Midbrain (tissue), 1 donor: ENCODE measurements around the gene TACC3.
A peak's percentile ranks its signal among the peaks of the same experiment; 100 is the strongest.

Source experiments
- DNase-seq: peaks from one replicate; lab custom pipeline; 2025; lab: John Stamatoyannopoulos, UW

The TACC3 gene

DNA sequence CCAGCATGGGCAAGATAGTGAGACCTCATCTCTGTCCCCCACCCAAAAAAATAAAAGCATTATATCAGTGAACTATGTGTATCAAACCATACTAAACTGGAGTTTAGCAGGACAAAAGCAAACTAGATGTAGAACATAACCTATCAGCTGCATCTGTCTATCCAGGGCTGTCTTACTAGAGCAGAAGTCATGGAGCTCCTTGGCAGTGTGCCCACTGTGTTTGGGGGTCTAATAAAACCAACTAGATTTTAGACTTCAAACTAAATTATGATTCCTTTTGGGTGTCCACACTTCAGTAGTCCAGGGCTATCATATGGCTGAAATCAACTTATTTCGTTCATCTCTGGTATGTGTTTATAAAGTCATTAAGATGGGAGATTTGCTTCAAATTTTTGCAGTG lies 17.5 kb upstream of the TACC3 start:
- no peak for DNase-seq

DNA sequence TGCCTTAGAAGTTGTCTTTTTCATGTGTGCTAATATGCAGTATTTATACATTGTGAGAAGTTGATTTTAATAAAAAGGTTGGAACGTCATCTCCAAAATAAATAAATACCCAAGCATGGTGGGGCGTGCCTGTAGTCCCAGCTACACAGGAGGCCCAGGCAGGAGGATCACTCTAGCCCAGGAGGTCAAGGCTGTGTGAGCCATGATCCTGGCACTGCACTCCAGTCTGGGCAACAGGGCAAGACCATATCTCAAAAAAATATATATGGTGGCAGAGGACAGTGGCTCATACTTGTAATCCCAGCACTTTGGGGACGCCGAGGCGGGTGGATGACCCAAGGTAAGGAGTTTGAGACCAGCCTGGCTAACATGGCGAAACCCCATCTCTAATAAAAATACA lies 15.6 kb upstream of the TACC3 start:
- no peak for DNase-seq

DNA sequence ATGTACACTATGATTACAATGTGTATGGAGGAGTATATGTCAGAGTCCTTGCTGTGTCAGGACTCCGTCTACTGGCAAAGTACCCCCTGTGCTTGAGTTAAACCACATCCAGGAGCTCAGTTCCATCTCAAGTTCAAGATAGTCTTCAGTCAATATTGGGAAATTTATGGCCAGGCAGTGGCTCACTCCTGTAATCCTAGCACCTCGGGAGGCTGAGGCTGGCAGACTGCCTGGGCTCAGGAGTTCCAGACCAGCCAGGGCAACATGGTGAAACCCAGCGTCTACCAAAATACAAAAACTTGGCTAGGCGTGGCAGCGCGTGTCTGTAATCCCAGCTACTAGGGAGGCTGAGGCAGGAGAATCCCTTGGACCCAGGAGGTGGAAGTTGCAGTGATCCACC lies 15.0 kb upstream of the TACC3 start:
- DNase-seq: no peak

DNA sequence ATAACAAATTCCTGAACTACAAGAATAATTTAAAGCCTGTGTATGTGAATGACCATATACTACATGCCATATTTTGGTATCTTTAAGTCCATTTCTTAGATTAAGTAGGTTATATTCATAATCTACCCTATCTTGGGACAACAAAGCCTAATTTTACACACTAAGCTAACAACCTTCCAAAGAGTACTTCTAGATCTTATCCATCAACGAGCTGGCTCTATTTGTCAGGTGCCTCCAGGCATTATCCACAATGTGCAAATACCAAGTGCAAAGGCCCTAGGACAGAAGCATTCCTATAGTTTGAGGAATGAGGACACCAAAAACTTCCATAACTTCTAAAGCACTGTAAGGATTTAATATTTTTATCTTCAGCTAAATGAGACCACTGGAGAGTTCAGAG lies 12.7 kb upstream of the TACC3 start:
- no peak for DNase-seq

DNA sequence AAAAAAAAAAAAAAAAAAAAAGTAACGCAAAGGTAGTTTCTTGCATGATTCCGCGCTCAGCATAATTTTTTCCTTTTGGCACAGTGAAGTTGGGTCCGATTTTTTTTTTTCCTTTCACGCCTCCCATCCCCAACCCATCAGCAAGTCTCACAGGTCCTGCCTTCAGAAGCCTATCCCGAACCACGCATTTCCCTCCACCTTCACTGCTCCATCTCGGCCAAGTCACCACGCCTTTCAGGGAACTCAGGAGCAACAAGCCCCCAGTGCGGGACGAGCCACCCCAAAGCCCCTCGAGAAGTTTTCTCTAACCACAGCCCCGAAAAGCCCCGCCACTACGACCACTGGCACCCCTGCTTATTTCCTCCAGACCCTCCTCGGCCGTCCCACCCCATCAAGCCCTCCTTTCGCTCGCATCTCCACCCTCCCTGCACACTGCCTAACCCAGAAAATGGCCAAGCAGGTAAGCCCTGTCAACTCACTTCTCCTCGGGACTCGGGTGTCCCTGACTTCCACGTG lies 10.2 kb upstream of the TACC3 start:
- no peak for DNase-seq

GRCh38 chr4:1711571-1712215 lies 9.6 kb upstream of the TACC3 start:
- peak; percentile 54 for DNase-seq

DNA sequence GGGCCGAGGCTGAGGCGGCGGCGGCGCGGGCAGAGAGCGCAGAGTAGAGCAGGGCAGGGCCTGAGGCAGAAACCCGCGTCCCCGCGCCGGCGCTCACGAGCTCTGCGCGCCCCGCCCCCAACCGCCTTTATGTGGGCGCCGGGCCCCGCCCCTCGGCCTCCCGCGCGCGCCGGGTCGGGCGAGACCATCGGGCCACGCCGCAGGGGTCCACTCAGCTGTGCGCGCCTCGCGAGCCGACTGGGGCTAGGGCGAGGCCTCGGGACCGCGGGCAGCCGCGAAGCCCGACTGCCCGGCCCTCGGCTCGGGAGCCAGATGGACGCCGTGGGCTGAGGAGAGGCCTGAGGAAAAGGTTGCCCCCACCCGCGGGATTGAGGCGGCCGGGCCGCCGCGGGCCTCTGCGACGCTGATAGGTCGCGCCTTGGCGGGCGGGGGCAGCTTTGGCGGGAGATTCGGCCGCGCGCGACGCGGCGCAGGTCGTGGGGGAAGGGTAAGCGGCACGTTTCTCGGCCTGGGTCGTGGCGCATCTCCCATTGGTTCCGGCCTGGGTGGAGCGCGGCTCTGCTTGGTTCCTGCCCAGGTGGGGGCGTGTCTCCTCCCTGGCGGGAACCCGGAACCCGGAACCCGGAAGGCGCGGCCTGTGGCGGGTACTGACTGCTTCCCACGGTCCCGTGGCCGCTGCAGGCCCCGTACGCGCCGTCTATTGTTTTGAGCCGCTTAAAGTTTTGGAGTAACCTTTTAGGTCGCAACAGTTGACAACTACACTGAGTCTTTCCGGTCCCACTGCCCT lies 8.9 kb upstream of the TACC3 start, which contains the start of gene SLBP:
Gene SLBP (minus strand): TSS at position 104 of the 787 bp plus-strand sequence. CDS start 131 bp downstream, outside the sequence.
- DNase-seq: peak; percentile 81

GRCh38 chr4:1713003-1713851 lies 8.1 kb upstream of the TACC3 start:
- DNase-seq: no peak

DNA sequence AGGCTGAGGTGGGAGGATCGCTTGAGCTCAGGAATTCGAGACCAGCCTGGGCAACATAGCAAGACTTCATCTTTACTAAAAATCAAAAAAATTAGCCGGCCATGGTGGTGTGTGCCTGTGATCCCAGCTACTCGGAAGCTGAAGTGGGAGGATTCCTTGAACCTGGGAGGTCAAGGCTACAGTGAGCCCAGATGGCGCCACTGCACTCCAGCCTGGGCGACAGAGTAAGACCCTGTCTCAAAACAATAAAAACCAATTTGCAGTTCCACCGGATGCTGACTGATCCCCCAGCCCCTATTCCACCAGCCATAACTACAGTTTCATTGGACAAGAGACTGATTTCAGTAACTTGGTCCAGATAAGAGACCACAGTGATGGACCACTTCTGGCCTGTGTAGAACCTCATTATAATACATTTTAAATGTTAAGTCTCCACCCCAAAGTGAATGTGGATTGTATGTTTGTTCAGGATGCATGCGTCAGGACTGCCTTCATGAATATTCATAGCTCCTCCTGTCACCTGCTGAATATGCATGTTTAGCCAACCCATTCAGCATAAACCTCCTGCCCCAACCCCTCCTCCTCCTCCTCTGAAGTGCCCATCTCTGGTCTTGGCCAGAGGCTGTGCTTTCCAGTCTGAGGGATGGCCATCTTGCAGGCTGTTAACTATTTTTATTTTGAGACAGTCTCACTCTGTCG lies 6.9 kb upstream of the TACC3 start:
- DNase-seq: no peak

GRCh38 chr4:1715002-1715758 lies 6.1 kb upstream of the TACC3 start:
- DNase-seq: no peak

DNA sequence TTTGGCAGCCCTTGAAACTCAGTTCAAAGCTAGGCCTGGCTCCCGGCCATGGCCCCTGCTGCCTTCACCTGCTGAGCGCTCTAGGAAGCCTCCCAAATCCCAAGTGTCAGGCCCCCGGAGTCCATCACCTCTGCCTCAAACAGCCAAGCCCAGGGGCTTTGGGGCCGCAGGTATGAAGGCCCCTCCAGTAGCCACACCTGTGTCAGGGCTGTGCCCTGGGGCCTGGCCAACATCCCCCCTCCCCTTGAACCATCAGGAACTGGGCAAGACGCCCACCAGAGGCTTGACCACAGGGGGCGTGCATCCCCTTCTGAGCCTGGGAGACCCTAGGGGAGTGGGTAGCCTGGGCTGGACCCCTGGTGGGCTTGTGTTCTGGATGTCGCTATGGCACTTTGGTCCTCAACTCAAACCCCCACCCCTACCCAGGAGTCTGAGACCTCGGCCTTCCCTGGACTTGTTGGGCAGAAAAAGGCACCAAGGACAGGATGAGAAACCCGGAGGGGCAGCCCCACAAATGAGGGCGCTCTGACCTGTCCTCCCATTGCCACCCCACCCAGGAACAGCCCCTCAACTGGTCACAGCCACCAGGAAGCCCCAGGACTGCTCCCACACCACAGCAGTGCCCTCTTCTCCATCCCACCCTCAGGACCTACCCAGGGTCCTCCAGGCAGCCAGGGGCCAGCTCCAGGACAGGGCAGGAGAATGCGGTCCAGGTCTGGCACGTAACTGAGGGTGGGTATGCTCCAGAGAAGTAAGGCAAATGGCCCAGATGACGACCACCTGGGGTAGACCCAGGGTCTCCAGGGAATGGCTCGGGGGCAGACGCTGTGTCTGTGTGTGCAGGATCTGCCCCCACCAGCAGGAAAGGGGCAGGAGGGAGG lies 5.0 kb upstream of the TACC3 start:
- DNase-seq: no peak

DNA sequence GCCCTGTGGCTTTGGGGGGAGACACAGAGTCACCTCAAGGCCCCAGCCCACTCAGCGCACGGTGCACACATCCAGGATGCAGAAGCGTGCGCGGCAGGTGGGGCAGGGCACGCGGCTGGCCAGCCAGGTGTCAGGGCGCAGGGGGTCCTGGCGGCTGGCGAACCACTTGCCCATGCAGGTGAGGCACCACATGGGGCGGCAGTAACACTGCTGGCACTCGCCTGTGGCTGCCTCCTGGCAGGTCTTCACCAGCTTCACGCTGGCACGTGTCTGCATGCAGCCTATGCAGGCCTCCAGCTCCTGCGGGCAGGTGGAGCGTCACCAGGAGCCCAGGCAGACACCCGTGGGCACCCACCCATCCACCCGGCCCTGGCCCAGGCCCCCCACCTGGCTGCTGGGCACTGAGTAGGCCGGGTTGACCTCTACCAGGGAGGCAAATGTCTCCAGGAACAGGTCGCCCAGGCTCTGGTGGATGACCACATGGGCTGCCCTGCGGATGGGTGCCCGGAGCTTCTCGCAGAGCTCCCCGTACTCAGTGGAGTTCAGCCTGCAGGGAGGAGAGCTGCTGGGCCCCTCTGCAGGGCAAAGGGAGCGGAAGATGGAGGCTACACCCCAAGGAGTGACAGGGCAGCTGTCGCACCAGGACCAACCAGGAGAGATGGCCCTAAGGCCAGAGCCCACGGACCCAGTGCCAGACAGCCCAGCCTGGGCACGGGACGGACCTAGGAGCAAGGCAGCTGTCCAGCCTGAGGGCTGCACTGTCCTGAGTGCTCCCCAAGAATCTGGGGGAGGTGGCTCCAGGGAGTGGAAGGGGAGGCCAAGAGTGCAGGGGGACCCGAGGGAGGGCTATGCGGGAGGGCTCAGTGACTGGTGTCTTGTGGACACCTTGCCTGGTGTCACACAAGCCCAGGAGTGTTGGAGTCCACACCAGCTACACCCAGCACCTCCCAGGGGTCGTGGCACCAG lies 3.9 kb upstream of the TACC3 start:
- DNase-seq: no peak

GRCh38 chr4:1718095-1718850 lies 3.0 kb upstream of the TACC3 start:
- no peak for DNase-seq

DNA sequence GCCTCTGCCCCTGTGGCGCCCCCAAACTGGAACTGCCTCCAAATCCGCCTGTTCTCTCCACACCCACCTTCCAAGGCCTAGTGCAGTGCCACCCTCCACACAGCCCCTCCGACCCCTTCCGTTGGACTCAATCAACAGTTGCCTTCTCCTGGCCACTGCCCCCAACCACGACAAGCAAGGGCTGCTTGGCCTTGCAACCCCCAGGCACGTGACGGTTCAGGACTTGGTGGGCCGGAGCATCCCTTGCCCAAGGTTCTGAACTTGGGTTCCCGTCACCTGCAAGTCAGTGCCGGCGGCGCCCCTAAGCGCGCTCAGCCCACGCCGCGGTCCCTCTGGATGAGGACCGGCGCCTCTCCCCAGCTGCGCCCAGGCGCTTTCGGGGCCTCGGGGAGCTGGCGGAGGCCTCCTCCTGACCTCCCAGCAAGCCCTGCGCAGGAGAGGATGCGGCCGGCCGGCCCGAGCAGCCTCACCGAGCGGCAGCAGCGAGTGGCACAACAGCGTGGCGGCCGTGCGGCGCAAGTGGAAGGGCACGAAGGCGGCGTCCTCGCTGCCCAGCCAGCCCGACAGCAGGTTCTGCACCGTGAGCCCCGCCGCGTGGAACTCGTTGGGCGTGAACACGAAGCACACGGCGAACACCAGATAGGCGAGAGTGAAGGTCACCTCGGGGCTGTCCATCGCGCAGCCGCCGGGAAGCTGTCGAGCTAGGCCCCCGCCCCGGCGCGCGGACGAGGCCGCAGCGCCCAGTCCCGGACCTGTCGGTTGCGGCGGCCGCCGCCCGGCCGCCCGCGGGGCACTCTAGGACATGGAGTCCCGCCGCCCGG lies 948 bp upstream of the TACC3 start:
- DNase-seq: peak; percentile 45

DNA sequence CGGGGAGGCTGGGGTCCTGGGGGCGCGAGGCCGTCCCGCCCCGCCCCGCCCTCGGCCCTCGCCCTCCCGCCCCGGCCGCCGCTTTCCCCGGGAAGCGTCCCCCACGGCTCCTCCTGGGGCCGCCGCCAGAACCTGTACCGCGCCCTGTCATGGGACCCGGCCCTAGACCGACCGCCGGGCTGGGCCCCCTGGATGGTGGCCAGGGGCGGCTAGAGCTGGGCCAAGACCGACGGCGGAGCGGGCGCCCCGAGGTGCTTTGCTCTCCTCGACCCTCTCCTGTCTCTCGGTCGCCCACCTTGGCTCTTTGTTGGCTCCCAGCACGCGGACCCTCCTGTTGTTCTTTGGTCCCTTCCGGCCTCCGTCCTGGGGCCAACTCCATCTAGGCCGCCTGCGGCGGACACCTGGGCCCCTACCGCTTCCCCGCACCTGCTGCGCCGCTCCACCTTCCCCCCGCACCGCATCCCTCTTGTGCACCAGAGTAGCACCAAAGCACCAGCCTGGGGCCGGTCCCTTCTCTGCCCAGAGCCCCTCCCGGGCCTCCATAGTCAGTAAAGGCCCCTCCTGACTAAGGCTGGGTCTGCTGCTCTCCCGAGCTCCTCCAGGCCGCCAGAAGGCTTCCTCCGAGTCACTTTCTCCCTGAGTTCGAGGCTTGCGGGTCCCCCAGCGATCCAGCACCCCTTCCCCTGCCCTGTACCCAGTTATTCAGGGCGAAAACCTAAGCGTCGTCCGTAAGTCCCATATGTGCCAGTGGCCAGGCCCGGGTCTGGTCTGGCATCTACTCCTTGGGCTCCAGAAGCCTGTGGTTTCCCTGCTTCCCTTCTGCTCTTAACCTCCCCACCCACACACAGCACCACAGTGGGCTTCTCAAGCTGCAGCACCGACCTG lies 587 bp downstream of the TACC3 start:
- DNase-seq: no peak

- DNase-seq: no peak
Measured at GRCh38 chr4:1722551-1723118, 1.3 kb downstream of the TACC3 start.
